Spleen (tissue), 7 donors: ENCODE data around the gene SMAD2.

Experiments used
- CTCF ChIP-seq, 11 experiments: fragments of 200-600 bp in 7 of 11; fragments of 450-650 bp in 4 of 11; sonication (generic) in 4 of 11; IDR thresholded peaks in 8 of 11; conservative IDR thresholded peaks in 3 of 11; 1 replicate in 7 of 11; 2 replicates in 4 of 11; pipeline versions ENCODE4 v1.4.0 to v1.8.0; 2016 to 2021; ENCODE audit warnings: antibody characterized with exemption in 11 of 11, inconsistent platforms in 4 of 11, mild to moderate bottlenecking in 1 of 11
- POLR2A ChIP-seq, 3 donors: fragments of 450-650 bp; IDR thresholded peaks; one replicate each; pipeline ENCODE4 v1.5.1; 2017; ENCODE audit warnings: antibody characterized with exemption in 3 of 3, mild to moderate bottlenecking in 1 of 3
- donor health status: DM: no; HTN: no; CAD: no; lungs with moderate emphysema.
- donor health status: DM: no; HTN: no; CAD: no.
- donor health status: DM: no; HTN: no; CAD: no.

- TF ChIP-seq POLR2A (IDR thresholded peaks at IDR 0.05) (no peak), CTCF (IDR thresholded peaks at IDR 0.05 in 8 of 11, conservative IDR thresholded peaks at IDR 0.05 in 3 of 11) (no peak)
These were observed 99.7 kb downstream of the SMAD2 start for GRCh38 chr18:47830772-47831171.
